SK-N-SH treated with all-trans-retinoic acid at 6 μM for 48 hours (cell line): ENCODE results near the gene ZMYND19.

Source experiments
- ARNTL ChIP-seq: fragments of 450-650 bp; formaldehyde crosslinking; IDR thresholded peaks from 2 replicates; pipeline ENCODE4 v1.5.0; 2020; ENCODE audit warnings: low read depth, mild to moderate bottlenecking, moderate library complexity, borderline replicate concordance
- CREB5 ChIP-seq: fragments of 250-450 bp; sonication (Bioruptor Pico); IDR thresholded peaks from 2 replicates; pipeline ENCODE4 v1.5.1; 2020; ENCODE audit warnings: low read depth, mild to moderate bottlenecking, moderate library complexity
- GLIS3 ChIP-seq: fragments of 250-450 bp; sonication (Bioruptor Pico); IDR thresholded peaks from 2 replicates; pipeline ENCODE4 v1.5.0; 2020; ENCODE audit warnings: mild to moderate bottlenecking, moderate library complexity
- PATZ1 ChIP-seq: fragments of 250-450 bp; sonication (Bioruptor Pico); IDR thresholded peaks from 2 replicates; pipeline ENCODE4 v1.8.0; 2020; ENCODE audit warnings: mild to moderate bottlenecking, moderate library complexity, borderline replicate concordance
- TSHZ2 ChIP-seq: fragments of 250-450 bp; sonication (Bioruptor Pico); IDR thresholded peaks from 2 replicates; pipeline ENCODE4 v1.5.0; 2020; ENCODE audit warnings: mild to moderate bottlenecking, moderate library complexity

- TF ChIP-seq CREB5 (CRISPR knock-in tag) (no peak), PATZ1 (CRISPR knock-in tag) (no peak), GLIS3 (CRISPR knock-in tag) (no peak), ARNTL (CRISPR knock-in tag) (no peak), TSHZ2 (CRISPR knock-in tag) (no peak)
Observed at GRCh38 chr9:137575364-137575715, 15.0 kb downstream of the ZMYND19 start.
